Hepatic stellate cell (primary cell): ENCODE measurements around the gene POLR2A.

Experiments
- DNase-seq: peaks from one replicate; pipeline ENCODE4 v3.0.0; 2011; ENCODE audit warnings: low spot score

Gene POLR2A

GRCh38 chr17:7484067-7484918 is at the start of gene POLR2A:
Gene POLR2A, plus strand, starts transcription at chr17:7484366.
- DNase-seq: peak; percentile 99

- DNase-seq: no peak
Measured at GRCh38 chr17:7435676-7436555, 48.2 kb upstream of the POLR2A start.

- DNase-seq: peak; percentile 87
Measured at GRCh38 chr17:7436556-7437368, 47.4 kb upstream of the POLR2A start.

- DNase-seq: no peak
Measured at GRCh38 chr17:7437369-7437863, 46.8 kb upstream of the POLR2A start.

- DNase-seq: no peak
Measured at GRCh38 chr17:7437950-7438614, 46.1 kb upstream of the POLR2A start.

- no peak for DNase-seq
Measured at GRCh38 chr17:7438656-7439460, 45.3 kb upstream of the POLR2A start.

- no peak for DNase-seq
Measured at GRCh38 chr17:7439462-7440112, 44.6 kb upstream of the POLR2A start, which contains the start of gene FGF11. Gene FGF11, plus strand, starts transcription at chr17:7439512. Its CDS starts 109 bp downstream, at chr17:7439621.

- peak; percentile 58 for DNase-seq
Measured at GRCh38 chr17:7440113-7440833, 43.9 kb upstream of the POLR2A start.

- DNase-seq: peak; percentile 34
Measured at GRCh38 chr17:7440834-7441195, 43.4 kb upstream of the POLR2A start.

GRCh38 chr17:7441266-7441665 is 42.9 kb upstream of the POLR2A start:
- no peak for DNase-seq

GRCh38 chr17:7442142-7442541 is 42.0 kb upstream of the POLR2A start:
- DNase-seq: no peak

- DNase-seq: peak; percentile 62
Measured at GRCh38 chr17:7443499-7444485, 40.4 kb upstream of the POLR2A start.

- peak; percentile 77 for DNase-seq
Measured at GRCh38 chr17:7444682-7445618, 39.2 kb upstream of the POLR2A start, which contains the start of gene CHRNB1. Gene CHRNB1, plus strand, starts transcription at chr17:7445061. Its CDS starts 67 bp downstream, at chr17:7445128.

GRCh38 chr17:7445619-7445968 is 38.6 kb upstream of the POLR2A start:
- DNase-seq: no peak

GRCh38 chr17:7448461-7448860 is 35.7 kb upstream of the POLR2A start:
- DNase-seq: no peak

GRCh38 chr17:7459961-7460545 is 24.1 kb upstream of the POLR2A start:
- DNase-seq: no peak
